ENCODE data around the gene YWHAG. TPM values are rescaled to one million over a fixed set of nuclear protein-coding genes. Genes with fewer than 3 reads are reported as not detected.
A peak's percentile ranks its signal among the peaks of the same experiment; 100 is the strongest.

Gene YWHAG
- total and polyA plus RNA-seq, 9 of the 15 experiments (the other 6 are each of a cell fraction or from before 2014, with no cell fraction given) = 30.4 to 246 (median 94.5) TPM

- TF ChIP-seq NR2F6 (CRISPR knock-in tag; IDR thresholded peaks at IDR 0.05) = no peak
- no peak for TF ChIP-seq CBFA2T3 (IDR thresholded peaks at IDR 0.05)
- TF ChIP-seq ETV6 (IDR thresholded peaks at IDR 0.05; ENCODE audit: borderline replicate concordance in 1 of 2, low read depth in 2 of 2, low read length in 1 of 2) = no peak
- TF ChIP-seq ETV6 (CRISPR knock-in tag; IDR thresholded peaks at IDR 0.05; ENCODE audit: borderline replicate concordance) = no peak
- TF ChIP-seq MGA (IDR thresholded peaks at IDR 0.05) = no peak
- no peak for TF ChIP-seq NCOR1 (IDR thresholded peaks at IDR 0.05)
- no peak for TF ChIP-seq ZNF12 (CRISPR knock-in tag; IDR thresholded peaks at IDR 0.05)
- TF ChIP-seq NCOA1 (IDR thresholded peaks at IDR 0.05; ENCODE audit: low read depth) = no peak
- TF ChIP-seq DNMT1 (IDR thresholded peaks at IDR 0.05) = no peak
- no peak for TF ChIP-seq ARID3B (CRISPR knock-in tag; IDR thresholded peaks at IDR 0.05; ENCODE audit: borderline replicate concordance)
- TF ChIP-seq BRF2 (IDR thresholded peaks at IDR 0.05; ENCODE audit: borderline replicate concordance, insufficient read depth, insufficient read length) = no peak
- TF ChIP-seq THRAP3 (IDR thresholded peaks at IDR 0.05; ENCODE audit: borderline replicate concordance) = 0 out of 2 replicates have a peak, but pooled peaks have one; percentile 43
- TF ChIP-seq ZNF23 (CRISPR knock-in tag; IDR thresholded peaks at IDR 0.05) = no peak
- no peak for TF ChIP-seq ZFPM2 (CRISPR knock-in tag; IDR thresholded peaks at IDR 0.05)
Measured at GRCh38 chr7:76281006-76281705, 77.6 kb downstream of the YWHAG start (continued).
